GM23338 (cell line): Measurements from ENCODE around the gene TFB1M.

Experiments
- CTCF ChIP-seq, 2 experiments: fragments of 200-600 bp in 1 of 2; sonication (generic) in 1 of 2; conservative IDR thresholded peaks; 2 replicates each; pipeline versions ENCODE4 v1.5.1 to v1.6.1; 2016 to 2017; ENCODE audit warnings: antibody characterized with exemption in 2 of 2, low read depth in 2 of 2, mild to moderate bottlenecking in 2 of 2, moderate library complexity in 1 of 2
- EZH2 ChIP-seq: fragments of 200-600 bp; sonication (generic); IDR thresholded peaks from one replicate; pipeline ENCODE4 v1.8.0; 2017; ENCODE audit warnings: antibody characterized with exemption, mild to moderate bottlenecking, low read depth; ENCODE audit not compliant: unreplicated experiment
- EZH2phosphoT487 ChIP-seq: fragments of 200-600 bp; sonication (generic); IDR thresholded peaks from one replicate; pipeline ENCODE4 v1.8.1; 2018; ENCODE audit warnings: antibody characterized with exemption; ENCODE audit not compliant: unreplicated experiment
- JUNB ChIP-seq: IDR thresholded peaks from one replicate; pipeline ENCODE4 v1.6.1; 2016; ENCODE audit warnings: antibody characterized with exemption; ENCODE audit not compliant: unreplicated experiment
- NANOG ChIP-seq: IDR thresholded peaks from 2 replicates; pipeline ENCODE4 v1.6.1; 2016; ENCODE audit warnings: antibody characterized with exemption, borderline replicate concordance
- POLR2AphosphoS5 ChIP-seq: IDR thresholded peaks from 2 replicates; pipeline ENCODE4 v1.6.1; 2016; ENCODE audit warnings: antibody characterized with exemption, low read depth
- REST ChIP-seq: IDR thresholded peaks from one replicate; pipeline ENCODE4 v1.6.1; 2018; ENCODE audit warnings: antibody characterized with exemption; ENCODE audit not compliant: unreplicated experiment
- STAT1 ChIP-seq: IDR thresholded peaks from one replicate; pipeline ENCODE4 v1.6.1; 2016; ENCODE audit warnings: antibody characterized with exemption; ENCODE audit not compliant: unreplicated experiment
- ZNF114 ChIP-seq: fragments of 250-450 bp; sonication (Bioruptor Pico); IDR thresholded peaks from 2 replicates; pipeline ENCODE4 v1.5.0; 2020; ENCODE audit warnings: mild to moderate bottlenecking, moderate library complexity

GRCh38 chr6:155313602-155314091 lies 637 bp downstream of the TFB1M start:
- no peak for TF ChIP-seq EZH2phosphoT487
- no peak for TF ChIP-seq CTCF (conservative IDR thresholded peaks at IDR 0.05; ENCODE audit: low read depth in 2 of 2)
- no peak for TF ChIP-seq EZH2
- no peak for TF ChIP-seq NANOG
- no peak for TF ChIP-seq JUNB
- TF ChIP-seq POLR2AphosphoS5: no peak
- TF ChIP-seq REST: no peak
- TF ChIP-seq ZNF114 (CRISPR knock-in tag): no peak
- no peak for TF ChIP-seq STAT1
